Measurements from ENCODE around the gene DVL2. TPM values are rescaled to one million over a fixed set of nuclear protein-coding genes. Genes with fewer than 3 reads are reported as not detected.

DVL2 gene
- total RNA-seq, 1 experiment from 2014 or later, result 45.7 TPM

- intact Hi-C loops (cut with micrococcal nuclease; ENCODE audit: unreplicated experiment), result no loop called here
- TF ChIP-seq CTCF (IDR thresholded peaks at IDR 0.05; ENCODE audit: unreplicated experiment), result no peak
- Mint-ChIP-seq H3K4me3 (ENCODE audit: low read depth, unreplicated experiment) (no peak overlapping the region), H3K4me1 (ENCODE audit: low read depth, unreplicated experiment) (no peaks in the 10 kb centered on the region), H3K27ac (ENCODE audit: unreplicated experiment) (no peak overlapping the region), H3K27me3 (ENCODE audit: unreplicated experiment) (no peaks in the 10 kb centered on the region), H3K9me3 (ENCODE audit: low read depth, unreplicated experiment) (no peaks in the 10 kb centered on the region), H3K36me3 (ENCODE audit: insufficient read depth, unreplicated experiment) (peaks cover 7% of the 10 kb centered on the region)
- BruUV-seq (replicated peaks), result no TSS peak
- CTCF ChIA-PET, result interaction anchor here (1.0 to 2.6 kb wide), 4 partner anchors 12 to 266 kb away, joined by 3 to 20 read pairs (median 5); no protein-coding TSS in a partner anchor
- no peak for DNase-seq
These were observed 57.5 kb downstream of the DVL2 start for GRCh38 chr17:7176841-7177190.

DNA sequence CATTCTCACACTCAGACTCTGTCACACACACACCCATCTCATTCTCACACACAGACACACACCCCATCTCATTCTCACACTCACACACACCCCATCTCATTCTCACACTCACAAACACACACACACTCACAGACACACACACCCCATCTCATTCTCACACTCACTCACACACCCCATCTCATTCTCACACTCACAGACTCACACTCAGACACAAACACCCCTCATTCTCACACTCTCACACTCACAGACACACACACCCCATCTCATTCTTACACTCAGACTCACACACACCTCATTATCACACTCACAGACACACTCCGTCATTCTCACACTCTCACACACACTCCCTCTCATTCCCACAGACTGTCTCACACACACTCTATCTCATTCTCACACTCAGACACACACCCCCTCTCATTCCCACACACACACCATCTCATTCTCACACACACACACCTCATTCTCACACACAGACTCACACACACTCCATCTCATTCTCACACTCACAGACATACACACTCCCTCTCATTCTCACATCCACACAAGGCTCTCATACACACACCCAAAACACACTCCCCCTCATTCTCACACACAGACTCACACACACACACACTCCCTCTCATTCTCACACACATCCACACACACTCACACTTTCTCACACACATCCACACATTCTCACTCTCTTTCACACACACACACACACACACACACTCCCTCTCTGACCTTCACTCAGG, 58.0 kb downstream of the DVL2 start:
- no peak for TF ChIP-seq CTCF (IDR thresholded peaks at IDR 0.05; ENCODE audit: unreplicated experiment)
- no TSS peak for BruUV-seq (replicated peaks)
- intact Hi-C loops (cut with micrococcal nuclease; ENCODE audit: unreplicated experiment), result no loop called here

More for the DNA sequence above, 58.0 kb downstream of the DVL2 start:
- no peaks in the 10 kb centered on the region for H3K4me1 Mint-ChIP-seq (ENCODE audit: low read depth, unreplicated experiment)
- H3K27me3 Mint-ChIP-seq (ENCODE audit: unreplicated experiment), result no peaks in the 10 kb centered on the region
- no peak for DNase-seq
- CTCF ChIA-PET, result interaction anchor here (1.3 to 2.6 kb wide), 3 partner anchors 11 to 265 kb away, joined by 4 to 20 read pairs (median 6); no protein-coding TSS in a partner anchor
- H3K27ac Mint-ChIP-seq (ENCODE audit: unreplicated experiment), result no peak overlapping the region
- H3K4me3 Mint-ChIP-seq (ENCODE audit: low read depth, unreplicated experiment), result no peak overlapping the region
- peaks cover 7% of the 10 kb centered on the region for H3K36me3 Mint-ChIP-seq (ENCODE audit: insufficient read depth, unreplicated experiment)
- H3K9me3 Mint-ChIP-seq (ENCODE audit: low read depth, unreplicated experiment), result no peaks in the 10 kb centered on the region

Small RNA genes lying within 50 kb of the gene (microRNA-seq; reads per million reads assigned to microRNA genes)
- 4,518 reads per million, percentile 92 among the genes with 10 or more reads in this experiment for gene MIR324

Other genes with a start within 250 kb of the DVL2 start
- not detected in 2 replicates for gene ALOX12, start 238.5 kb downstream of the DVL2 start, total RNA-seq (2022)
- 120 and 124 TPM in 2 replicates for gene RNASEK, start 221.9 kb downstream of the DVL2 start, total RNA-seq (2022)
- not detected in 2 replicates for gene BCL6B, start 211.5 kb downstream of the DVL2 start, total RNA-seq (2022)
- 10.4 and 11.6 TPM in 2 replicates for gene SLC16A13, start 198.5 kb downstream of the DVL2 start, total RNA-seq (2022)
- not detected in 2 replicates for gene SLC16A11, start 190.4 kb downstream of the DVL2 start, total RNA-seq (2022)
- gene CLEC10A, start 154.3 kb downstream of the DVL2 start, total RNA-seq (2022), result not detected in 2 replicates
- gene ASGR2, start 119.7 kb downstream of the DVL2 start, total RNA-seq (2022), result not detected in 2 replicates
- 0.26 TPM in 1 of 2 replicates, not detected in the other for gene ASGR1, start 55.1 kb downstream of the DVL2 start, total RNA-seq (2022)
- 2.0 and 4.6 TPM in 2 replicates for gene DLG4, start 14.7 kb downstream of the DVL2 start, total RNA-seq (2022)
- gene ACADVL, start 14.6 kb downstream of the DVL2 start, total RNA-seq (2022), result 552 and 615 TPM in 2 replicates
- 30.2 and 31.6 TPM in 2 replicates for gene PHF23, start 4.9 kb upstream of the DVL2 start, total RNA-seq (2022)
- 183 and 188 TPM in 2 replicates for gene GABARAP, start 7.9 kb upstream of the DVL2 start, total RNA-seq (2022)
- 85.2 and 85.3 TPM in 2 replicates for gene CTDNEP1, start 17.2 kb upstream of the DVL2 start, total RNA-seq (2022)
- 20.3 and 21.3 TPM in 2 replicates for gene ELP5, start 17.7 kb upstream of the DVL2 start, total RNA-seq (2022)
- 266 and 314 TPM in 2 replicates for gene CLDN7, start 28.0 kb upstream of the DVL2 start, total RNA-seq (2022)
- 0.19 and 0.20 TPM in 2 replicates for gene SLC2A4, start 47.2 kb upstream of the DVL2 start, total RNA-seq (2022)
- 0.24 and 0.49 TPM in 2 replicates for gene YBX2, start 60.1 kb upstream of the DVL2 start, total RNA-seq (2022)
- gene EIF5A, start 73.1 kb upstream of the DVL2 start, total RNA-seq (2022), result 608 and 648 TPM in 2 replicates
- gene GPS2, start 80.8 kb upstream of the DVL2 start, total RNA-seq (2022), result 59.6 and 61.1 TPM in 2 replicates
- gene NEURL4, start 94.8 kb upstream of the DVL2 start, total RNA-seq (2022), result 31.9 and 33.0 TPM in 2 replicates
- 4.1 TPM in 1 of 2 replicates, not detected in the other for gene ACAP1, start 102.0 kb upstream of the DVL2 start, total RNA-seq (2022)
- gene KCTD11, start 117.6 kb upstream of the DVL2 start, total RNA-seq (2022), result 8.5 and 9.9 TPM in 2 replicates
- gene TMEM95, start 120.6 kb upstream of the DVL2 start, total RNA-seq (2022), result not detected in 2 replicates
- gene TNK1, start 146.6 kb upstream of the DVL2 start, total RNA-seq (2022), result 7.0 and 8.6 TPM in 2 replicates
- gene PLSCR3, start 160.0 kb upstream of the DVL2 start, total RNA-seq (2022), result 21.9 and 26.3 TPM in 2 replicates
- 47.8 and 51.5 TPM in 2 replicates for gene TMEM256, start 169.6 kb upstream of the DVL2 start, total RNA-seq (2022)
- 13.9 and 14.6 TPM in 2 replicates for gene NLGN2, start 173.3 kb upstream of the DVL2 start, total RNA-seq (2022)
- not detected in 2 replicates for gene SPEM1, start 185.8 kb upstream of the DVL2 start, total RNA-seq (2022)
- not detected in 2 replicates for gene SPEM2, start 191.1 kb upstream of the DVL2 start, total RNA-seq (2022)
- not detected in 2 replicates for gene SPEM3, start 194.3 kb upstream of the DVL2 start, total RNA-seq (2022)
- 8.5 TPM in 2 replicates for gene TMEM102, start 200.9 kb upstream of the DVL2 start, total RNA-seq (2022)
- gene FGF11, start 205.0 kb upstream of the DVL2 start, total RNA-seq (2022), result 1.2 and 2.1 TPM in 2 replicates
- gene CHRNB1, start 210.5 kb upstream of the DVL2 start, total RNA-seq (2022), result 2.4 and 3.0 TPM in 2 replicates
- 27.2 and 28.1 TPM in 2 replicates for gene ZBTB4, start 245.1 kb upstream of the DVL2 start, total RNA-seq (2022)
- not detected in 2 replicates for gene SLC35G6, start 246.9 kb upstream of the DVL2 start, total RNA-seq (2022)
- gene POLR2A, start 249.8 kb upstream of the DVL2 start, total RNA-seq (2022), result 89.0 and 99.3 TPM in 2 replicates

All from Calu3 (cell line).